Colonic mucosa (tissue), 4 donors: Measurements from ENCODE around the gene HIPK2. TPM values are rescaled to one million over a fixed set of nuclear protein-coding genes. Genes with fewer than 3 reads are reported as not detected.

Experiments
- DNase-seq: peaks from one replicate; pipeline ENCODE4 v3.0.0-alpha.2; 2020
- H3K27ac ChIP-seq: fragments of 200-600 bp; one replicate; pipeline ENCODE4 v1.8.0; 2021
- H3K27me3 ChIP-seq: fragments of 200-600 bp; one replicate; pipeline ENCODE4 v1.8.0; 2021
- H3K36me3 ChIP-seq: fragments of 200-600 bp; one replicate; pipeline ENCODE4 v1.8.0; 2021
- H3K4me1 ChIP-seq: fragments of 200-600 bp; one replicate; pipeline ENCODE4 v1.8.0; 2021; ENCODE audit warnings: mild to moderate bottlenecking
- H3K4me3 ChIP-seq: fragments of 200-600 bp; one replicate; pipeline ENCODE4 v1.8.0; 2021
- H3K9ac ChIP-seq, 2 donors: one replicate each; pipeline ENCODE4 v1.7.0; 2013; ENCODE audit warnings: control low read depth in 2 of 2, low read depth in 2 of 2, low read length in 2 of 2
- H3K9me3 ChIP-seq: fragments of 200-600 bp; one replicate; pipeline ENCODE4 v1.8.0; 2021
- CTCF ChIP-seq: fragments of 200-600 bp; IDR thresholded peaks from one replicate; pipeline ENCODE4 v1.8.0; 2022; ENCODE audit warnings: antibody characterized with exemption, mild to moderate bottlenecking
- intact Hi-C: fragments of 100-400 bp; cut with DNase I; formaldehyde crosslinking; loops from one replicate; pipeline ENCODE4 v1.14.1; 2022
- total RNA-seq, 2 donors: library from RNA; stranded (reverse); fragmentation: NEBNext Ultra II Directional in 1 of 2; extraction: Animal tissue kit (Norgen Biotek cat#: 25700) in 1 of 2; gene quantifications; one replicate each; pipeline ENCODE4 v1.2.1, GENCODE V29; 2021
- donor health status: healthy.
- donor health status: DM: no; HTN: no; CAD: no.
- donor health status: DM: no; HTN: no; CAD: no.

HIPK2 gene
- total RNA-seq, 2 donors from 2014 or later: 25.3 to 28.4 TPM

- intact Hi-C loops: no loop called here
- no peaks in the 10 kb centered on the region for H3K4me1 ChIP-seq
- H3K9me3 ChIP-seq: no peaks in the 10 kb centered on the region
- DNase-seq: no peak
- no peak overlapping the region for H3K4me3 ChIP-seq
- no peak overlapping the region for H3K27ac ChIP-seq
- no peak for TF ChIP-seq CTCF
- no peaks in the 10 kb centered on the region for H3K36me3 ChIP-seq
- no peaks in the 10 kb centered on the region for H3K27me3 ChIP-seq
- no peak overlapping the region for H3K9ac ChIP-seq
These were observed 110.4 kb downstream of the HIPK2 start for GRCh38 chr7:139667377-139667776.

GRCh38 chr7:139666501-139666900, 111.3 kb downstream of the HIPK2 start:
- no peak overlapping the region for H3K4me3 ChIP-seq
- H3K27ac ChIP-seq: no peak overlapping the region
- no peaks in the 10 kb centered on the region for H3K4me1 ChIP-seq
- TF ChIP-seq CTCF: no peak
- no peaks in the 10 kb centered on the region for H3K27me3 ChIP-seq
- no peaks in the 10 kb centered on the region for H3K36me3 ChIP-seq
- no peak overlapping the region for H3K9ac ChIP-seq
- no peak for DNase-seq
- intact Hi-C loops: no loop called here
- no peaks in the 10 kb centered on the region for H3K9me3 ChIP-seq

- Histone ChIP-seq H3K27ac (no peak overlapping the region), H3K9me3 (no peaks in the 10 kb centered on the region), H3K4me3 (no peak overlapping the region), H3K4me1 (peaks cover 3% of the 10 kb centered on the region), H3K27me3 (no peaks in the 10 kb centered on the region), H3K9ac (no peak overlapping the region), H3K36me3 (no peaks in the 10 kb centered on the region)
- intact Hi-C loops: no loop called here
- TF ChIP-seq CTCF: no peak
- DNase-seq: no peak
These were observed 113.4 kb downstream of the HIPK2 start for GRCh38 chr7:139664434-139664833.

GRCh38 chr7:139663608-139664177, 114.1 kb downstream of the HIPK2 start:
- H3K4me1 ChIP-seq: peaks cover 3% of the 10 kb centered on the region
- H3K36me3 ChIP-seq: no peaks in the 10 kb centered on the region
- no peak overlapping the region for H3K9ac ChIP-seq
- no peak for DNase-seq
- no peak overlapping the region for H3K4me3 ChIP-seq
- no peaks in the 10 kb centered on the region for H3K27me3 ChIP-seq
- no peak for TF ChIP-seq CTCF
- no peaks in the 10 kb centered on the region for H3K9me3 ChIP-seq
- no peak overlapping the region for H3K27ac ChIP-seq
- intact Hi-C loops: no loop called here

- Histone ChIP-seq H3K27ac (no peak overlapping the region), H3K9ac (no peak overlapping the region), H3K9me3 (no peaks in the 10 kb centered on the region), H3K4me1 (peaks cover 3% of the 10 kb centered on the region), H3K36me3 (no peaks in the 10 kb centered on the region), H3K27me3 (no peaks in the 10 kb centered on the region), H3K4me3 (no peak overlapping the region)
- intact Hi-C loops: no loop called here
- DNase-seq: no peak
- TF ChIP-seq CTCF: no peak
These were observed 115.9 kb downstream of the HIPK2 start for GRCh38 chr7:139661903-139662302.
